Effector memory CD8-positive, alpha-beta T cell (primary cell): Measurements from ENCODE around the gene PREX1.
A peak's percentile ranks its signal among the peaks of the same experiment; 100 is the strongest.

ENCODE experiments used
- ATAC-seq: fragments of 150-1000 bp; cut with Tn5 transposase; replicated peaks from 2 replicates; pipeline ENCODE4 v1.10.0; 2021; ENCODE audit warnings: mild to moderate bottlenecking, moderate library complexity
- DNase-seq, 3 experiments: peaks; one replicate each; pipeline ENCODE4 v3.0.0; 2021
- H3K27ac Mint-ChIP-seq, 2 donors: one replicate each; pipeline ENCODE4 v1.8.0; 2022; ENCODE audit warnings: mild to moderate bottlenecking in 2 of 2, mixed read lengths in 2 of 2, moderate library complexity in 2 of 2
- H3K27me3 Mint-ChIP-seq, 2 donors: one replicate each; pipeline ENCODE4 v1.8.0; 2022; ENCODE audit warnings: mixed read lengths in 2 of 2
- H3K36me3 Mint-ChIP-seq: one replicate; pipeline ENCODE4 v1.8.0; 2022; ENCODE audit warnings: mild to moderate bottlenecking, moderate library complexity, mixed read lengths; ENCODE audit not compliant: insufficient read depth
- H3K4me1 Mint-ChIP-seq, 2 donors: one replicate each; pipeline ENCODE4 v1.8.0; 2022; ENCODE audit warnings: low read depth in 2 of 2, mixed read lengths in 2 of 2
- H3K4me3 Mint-ChIP-seq, 2 donors: one replicate each; pipeline ENCODE4 v1.8.0; 2022; ENCODE audit warnings: mild to moderate bottlenecking in 2 of 2, mixed read lengths in 2 of 2, moderate library complexity in 2 of 2
- H3K9me3 Mint-ChIP-seq, 2 donors: one replicate each; pipeline ENCODE4 v1.8.0; 2022; ENCODE audit warnings: mixed read lengths in 2 of 2

The PREX1 gene

GRCh38 chr20:48661575-48662455 lies 166.0 kb downstream of the PREX1 start:
- H3K36me3 Mint-ChIP-seq: peaks cover 78% of the 10 kb centered on the region
- H3K27me3 Mint-ChIP-seq: no peaks in the 10 kb centered on the region
- no peak for DNase-seq
- H3K4me1 Mint-ChIP-seq: peaks cover 28 to 29% of the 10 kb centered on the region in 2 donors
- peak overlapping the region; percentile 68 to 72 for H3K27ac Mint-ChIP-seq
- ATAC-seq: no peak
- no peak overlapping the region for H3K4me3 Mint-ChIP-seq
- H3K9me3 Mint-ChIP-seq: no peaks in the 10 kb centered on the region

DNA sequence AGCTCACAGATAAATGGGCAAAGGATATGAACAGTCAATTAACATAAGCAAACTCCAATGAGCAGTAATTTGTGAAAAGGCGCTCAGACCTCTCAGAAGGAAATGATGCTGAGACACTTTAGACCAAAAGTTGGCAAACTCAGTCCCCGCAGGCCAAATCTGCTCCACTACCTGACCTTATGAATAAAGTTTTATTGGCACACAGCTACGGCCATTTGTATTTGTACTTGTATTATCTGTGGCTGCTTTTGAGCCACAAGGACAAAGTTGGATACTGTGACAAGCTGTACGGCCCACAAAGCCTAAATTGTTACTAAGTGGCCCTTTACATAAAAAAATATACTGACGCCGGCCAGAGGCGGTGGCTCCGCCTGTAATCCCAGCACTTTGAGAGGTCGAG lies 167.0 kb downstream of the PREX1 start:
- ATAC-seq (no peak), DNase-seq (no peak)
- H3K27ac Mint-ChIP-seq: no peak overlapping the region
- peaks cover 27 to 31% of the 10 kb centered on the region in 2 donors for H3K4me1 Mint-ChIP-seq
- no peak overlapping the region for H3K4me3 Mint-ChIP-seq
- H3K36me3 Mint-ChIP-seq: peaks cover 78% of the 10 kb centered on the region
- no peaks in the 10 kb centered on the region for H3K9me3 Mint-ChIP-seq
- no peaks in the 10 kb centered on the region for H3K27me3 Mint-ChIP-seq

DNA sequence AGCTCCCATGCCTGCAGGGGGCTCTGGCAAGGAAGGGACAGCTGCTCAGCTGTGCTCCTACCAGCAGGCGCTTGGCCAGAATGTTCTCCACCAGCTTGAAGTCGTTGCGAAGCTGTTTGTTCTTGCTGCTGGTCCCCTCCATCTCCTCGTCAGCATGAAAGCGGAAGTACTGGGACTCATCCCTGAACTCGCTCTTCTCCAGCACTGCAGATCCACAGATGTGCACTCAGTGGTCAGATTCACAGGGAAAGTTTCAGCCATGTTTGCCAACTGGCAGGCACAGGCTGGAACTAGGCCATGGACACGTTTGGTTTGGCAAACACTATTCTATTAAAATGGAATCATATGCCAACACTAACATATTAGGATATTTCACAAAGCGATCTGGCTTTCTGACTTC lies 167.9 kb downstream of the PREX1 start:
- no peak for ATAC-seq
- Mint-ChIP-seq H3K4me3 (no peak overlapping the region), H3K9me3 (no peaks in the 10 kb centered on the region), H3K4me1 (peaks cover 27 to 31% of the 10 kb centered on the region in 2 donors), H3K27ac (peak overlapping the region in 1 of 2 donors; percentile 92), H3K27me3 (no peaks in the 10 kb centered on the region), H3K36me3 (peaks cover 79% of the 10 kb centered on the region)
- no peak for DNase-seq

GRCh38 chr20:48658505-48658904 lies 169.3 kb downstream of the PREX1 start:
- Mint-ChIP-seq H3K36me3 (peaks cover 78% of the 10 kb centered on the region), H3K27ac (peak overlapping the region in 1 of 2 donors; percentile 92), H3K4me3 (no peak overlapping the region), H3K4me1 (peaks cover 27 to 28% of the 10 kb centered on the region in 2 donors), H3K9me3 (no peaks in the 10 kb centered on the region), H3K27me3 (no peaks in the 10 kb centered on the region)
- ATAC-seq (no peak), DNase-seq (no peak)

DNA sequence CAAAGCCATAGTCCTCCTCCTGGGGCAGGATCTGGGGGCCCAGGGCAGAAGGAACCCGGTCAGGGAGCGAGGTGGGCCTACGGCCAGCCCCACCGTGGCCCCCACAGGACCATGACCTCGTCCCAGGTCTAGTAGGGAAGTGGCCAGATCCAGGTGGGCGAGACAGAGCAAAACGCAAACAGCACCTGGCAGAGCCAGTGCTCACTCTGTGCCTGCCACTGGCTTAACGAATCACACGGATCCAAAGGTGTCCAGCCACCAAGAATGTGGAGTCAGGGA lies 169.7 kb downstream of the PREX1 start:
- no peaks in the 10 kb centered on the region for H3K9me3 Mint-ChIP-seq
- H3K27me3 Mint-ChIP-seq: no peaks in the 10 kb centered on the region
- H3K27ac Mint-ChIP-seq: peak overlapping the region in 1 of 2 donors; percentile 92
- ATAC-seq (no peak), DNase-seq (no peak)
- peaks cover 79% of the 10 kb centered on the region for H3K36me3 Mint-ChIP-seq
- H3K4me1 Mint-ChIP-seq: peaks cover 27 to 28% of the 10 kb centered on the region in 2 donors
- no peak overlapping the region for H3K4me3 Mint-ChIP-seq

DNA sequence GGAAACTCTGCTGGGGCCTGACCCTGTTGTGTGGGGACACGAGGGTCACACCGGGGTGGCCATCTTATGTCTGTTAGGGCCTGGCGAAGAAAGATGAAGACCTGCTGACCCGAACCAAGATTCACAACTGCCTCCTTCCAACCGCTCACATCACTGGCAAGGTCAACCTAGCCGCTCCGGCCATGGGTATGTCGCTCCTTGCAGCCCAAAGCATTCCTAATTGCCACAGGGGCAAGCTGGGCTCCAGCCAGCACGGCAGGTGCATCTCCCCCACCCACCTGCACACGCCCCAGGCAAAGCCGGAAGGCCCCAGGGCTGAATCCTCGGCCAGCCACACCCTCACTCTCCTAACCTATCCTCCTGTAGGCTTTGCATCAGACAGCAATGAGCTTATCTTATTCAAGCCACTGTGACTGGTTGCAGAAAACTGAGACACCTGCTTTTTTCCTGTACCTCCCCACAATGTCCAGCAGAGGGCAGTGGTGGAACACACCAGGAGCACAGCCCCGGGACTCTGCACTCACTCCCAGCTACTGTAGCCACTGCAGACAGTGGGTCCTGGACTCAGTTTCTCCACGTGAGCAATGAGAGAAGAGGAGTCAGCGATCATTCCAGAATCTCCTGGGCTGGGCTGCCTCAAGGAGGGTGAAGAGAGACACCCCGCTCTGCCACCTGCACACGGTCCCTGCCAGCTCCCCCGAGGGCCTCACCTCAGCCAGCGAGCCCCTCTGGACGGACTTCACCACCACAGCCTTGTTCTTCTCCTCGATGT lies 170.2 kb downstream of the PREX1 start:
- ATAC-seq (peak; percentile 87), DNase-seq (peak; percentile 59 to 68 (median 62))
- H3K27me3 Mint-ChIP-seq: no peaks in the 10 kb centered on the region
- no peaks in the 10 kb centered on the region for H3K9me3 Mint-ChIP-seq
- peaks cover 24 to 27% of the 10 kb centered on the region in 2 donors for H3K4me1 Mint-ChIP-seq
- H3K36me3 Mint-ChIP-seq: peaks cover 77% of the 10 kb centered on the region
- H3K27ac Mint-ChIP-seq: peak overlapping the region; percentile 77 to 92
- no peak overlapping the region for H3K4me3 Mint-ChIP-seq

GRCh38 chr20:48656661-48657211 lies 171.1 kb downstream of the PREX1 start:
- H3K36me3 Mint-ChIP-seq: peaks cover 77% of the 10 kb centered on the region
- H3K27ac Mint-ChIP-seq: peak overlapping the region in 1 of 2 donors; percentile 92
- H3K9me3 Mint-ChIP-seq: no peaks in the 10 kb centered on the region
- ATAC-seq (no peak), DNase-seq (no peak)
- no peak overlapping the region for H3K4me3 Mint-ChIP-seq
- H3K27me3 Mint-ChIP-seq: no peaks in the 10 kb centered on the region
- H3K4me1 Mint-ChIP-seq: peaks cover 23 to 27% of the 10 kb centered on the region in 2 donors

DNA sequence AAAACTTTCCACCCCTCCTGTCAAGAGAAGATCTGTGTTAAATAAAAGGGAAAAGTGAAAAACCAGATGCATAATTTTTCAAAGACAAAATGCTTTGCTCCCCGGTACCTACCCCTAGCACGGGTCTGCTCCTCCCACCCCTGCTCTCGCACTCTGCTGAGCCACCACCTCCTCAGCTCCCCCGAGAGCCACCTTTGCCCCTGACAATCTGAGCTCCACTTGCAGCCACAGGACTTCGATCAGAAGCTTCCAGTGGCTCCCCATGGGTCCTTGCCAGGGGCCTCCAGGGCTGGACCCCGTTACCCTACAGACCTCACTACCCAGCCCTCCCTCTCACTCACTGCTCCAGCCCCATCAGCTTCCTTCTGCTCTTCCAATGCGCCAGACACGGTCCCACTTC lies 171.7 kb downstream of the PREX1 start:
- no peak for DNase-seq
- H3K36me3 Mint-ChIP-seq: peaks cover 81% of the 10 kb centered on the region
- H3K27ac Mint-ChIP-seq: peak overlapping the region; percentile 23 to 92
- no peaks in the 10 kb centered on the region for H3K27me3 Mint-ChIP-seq
- H3K9me3 Mint-ChIP-seq: no peaks in the 10 kb centered on the region
- ATAC-seq: no peak
- H3K4me1 Mint-ChIP-seq: peaks cover 23 to 27% of the 10 kb centered on the region in 2 donors
- no peak overlapping the region for H3K4me3 Mint-ChIP-seq

DNA sequence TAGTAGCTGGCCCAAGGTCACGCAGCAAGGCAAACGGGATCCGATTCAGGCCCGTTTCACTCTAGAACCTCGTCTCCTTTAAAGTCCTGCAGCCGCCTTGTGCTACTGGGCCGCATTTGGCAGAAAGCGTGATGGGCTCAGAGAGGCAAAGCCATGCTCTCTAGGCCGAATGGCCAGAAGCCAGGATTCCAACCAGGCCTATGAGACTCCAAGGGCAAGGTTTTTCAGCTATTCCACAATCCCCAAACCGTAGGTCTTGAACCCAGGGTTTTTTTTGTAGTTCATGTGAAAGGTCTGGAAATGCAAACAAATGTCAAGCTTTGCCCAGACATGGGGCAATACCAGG lies 174.1 kb downstream of the PREX1 start:
- Mint-ChIP-seq H3K27ac (no peak overlapping the region), H3K27me3 (no peaks in the 10 kb centered on the region), H3K9me3 (no peaks in the 10 kb centered on the region), H3K4me3 (no peak overlapping the region), H3K4me1 (peaks cover 13% of the 10 kb centered on the region in 2 donors), H3K36me3 (peaks cover 90% of the 10 kb centered on the region)
- no peak for DNase-seq
- no peak for ATAC-seq

DNA sequence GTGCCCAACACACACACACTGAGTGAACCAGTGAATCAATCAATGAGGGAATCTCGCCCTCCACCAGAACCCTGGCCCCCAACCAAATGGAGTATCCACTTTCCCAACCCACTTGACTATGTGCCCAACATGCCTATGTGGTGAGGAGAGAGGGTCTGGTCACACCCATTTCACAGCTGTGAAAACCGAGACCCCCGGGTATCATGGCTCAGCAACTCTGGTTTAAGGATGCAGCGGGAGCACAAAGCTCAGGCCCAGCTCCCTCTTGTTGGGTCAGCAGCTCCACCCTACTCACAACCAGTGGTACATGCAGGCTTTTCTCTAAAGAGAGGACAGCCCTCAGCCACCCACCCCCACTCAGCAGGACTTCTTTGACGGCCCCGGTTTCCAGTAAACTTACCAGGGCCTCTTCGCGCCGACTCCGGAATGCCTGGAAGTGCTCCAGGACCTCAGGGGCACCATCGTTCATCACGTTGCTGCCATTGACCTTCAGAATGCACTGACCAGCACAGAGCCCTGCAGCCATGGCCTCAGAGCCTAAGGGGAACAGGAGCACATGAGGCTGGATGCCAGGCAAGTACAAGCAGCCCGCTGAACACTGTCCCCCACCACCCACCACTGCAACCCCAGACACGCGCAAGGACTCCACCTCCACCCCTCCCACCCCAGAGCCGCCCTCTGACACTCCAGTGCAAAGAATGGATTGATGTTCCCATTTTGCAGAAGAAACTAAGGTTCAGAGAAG lies 174.7 kb downstream of the PREX1 start:
- H3K9me3 Mint-ChIP-seq: no peaks in the 10 kb centered on the region
- peak overlapping the region in 1 of 2 donors; percentile 60 for H3K27ac Mint-ChIP-seq
- H3K27me3 Mint-ChIP-seq: no peaks in the 10 kb centered on the region
- DNase-seq: no peak
- H3K4me1 Mint-ChIP-seq: peaks cover 8 to 13% of the 10 kb centered on the region in 2 donors
- no peak overlapping the region for H3K4me3 Mint-ChIP-seq
- H3K36me3 Mint-ChIP-seq: peaks cover 90% of the 10 kb centered on the region
- no peak for ATAC-seq

DNA sequence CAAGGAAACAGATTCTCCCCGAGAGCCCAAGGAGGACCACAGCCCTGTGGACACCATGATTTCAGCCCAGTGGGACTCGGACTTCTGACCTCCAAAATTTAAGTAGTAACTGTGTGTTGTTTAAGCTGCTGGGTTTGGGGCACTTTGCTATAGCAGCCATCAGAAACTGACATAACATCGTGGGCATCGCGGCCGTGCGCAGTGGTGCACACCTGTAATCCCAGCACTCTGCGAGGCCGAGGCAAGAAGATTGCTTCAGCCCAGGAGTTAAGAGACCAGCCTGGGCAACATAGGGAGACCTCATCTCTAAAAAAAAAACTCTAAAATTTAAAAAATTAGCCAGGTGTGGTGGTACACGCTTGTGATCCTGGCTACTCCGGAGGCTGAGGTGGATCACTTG lies 175.8 kb downstream of the PREX1 start:
- Mint-ChIP-seq H3K4me3 (no peak overlapping the region), H3K9me3 (no peaks in the 10 kb centered on the region), H3K27me3 (no peaks in the 10 kb centered on the region), H3K4me1 (peaks cover 0 to 7% of the 10 kb centered on the region in 2 donors), H3K36me3 (peaks cover 90% of the 10 kb centered on the region), H3K27ac (peak overlapping the region in 1 of 2 donors; percentile 60)
- ATAC-seq: no peak
- no peak for DNase-seq

DNA sequence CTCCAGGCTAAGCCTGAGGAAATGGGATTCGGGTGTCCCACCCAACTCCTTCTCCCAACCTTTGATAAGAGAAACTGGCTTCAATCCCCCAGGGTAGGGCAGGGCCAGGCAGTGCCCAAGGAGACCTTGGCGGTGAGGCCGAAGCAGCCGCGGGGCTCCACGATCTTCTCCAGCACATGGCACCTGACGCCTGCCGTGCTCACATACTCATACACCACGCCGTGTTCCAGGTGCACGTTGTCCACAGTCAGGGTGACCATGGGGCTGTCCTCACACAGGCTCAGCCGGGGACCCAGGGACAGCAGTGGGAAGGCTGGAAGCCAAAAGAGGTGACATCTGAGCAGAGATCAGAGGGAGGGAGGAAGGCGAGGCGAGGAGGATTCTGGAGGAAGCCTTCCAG lies 176.5 kb downstream of the PREX1 start:
- no peaks in the 10 kb centered on the region for H3K27me3 Mint-ChIP-seq
- peak overlapping the region; percentile 67 to 77 for H3K27ac Mint-ChIP-seq
- H3K9me3 Mint-ChIP-seq: no peaks in the 10 kb centered on the region
- H3K36me3 Mint-ChIP-seq: peaks cover 90% of the 10 kb centered on the region
- no peak for ATAC-seq
- no peak for DNase-seq
- H3K4me1 Mint-ChIP-seq: peaks cover 0 to 5% of the 10 kb centered on the region in 2 donors
- H3K4me3 Mint-ChIP-seq: no peak overlapping the region

GRCh38 chr20:48649868-48650267 lies 177.9 kb downstream of the PREX1 start:
- peaks cover 0 to 5% of the 10 kb centered on the region in 2 donors for H3K4me1 Mint-ChIP-seq
- no peaks in the 10 kb centered on the region for H3K27me3 Mint-ChIP-seq
- no peak overlapping the region for H3K4me3 Mint-ChIP-seq
- H3K9me3 Mint-ChIP-seq: no peaks in the 10 kb centered on the region
- H3K36me3 Mint-ChIP-seq: peaks cover 90% of the 10 kb centered on the region
- H3K27ac Mint-ChIP-seq: no peak overlapping the region
- no peak for ATAC-seq
- no peak for DNase-seq
